SU-DHL-6 (cell line): ENCODE data around the gene PDCD4.

Experiments
- CTCF ChIP-seq: fragments of 200-600 bp; sonication (generic); IDR thresholded peaks from one replicate; pipeline ENCODE4 v1.5.1; 2017; ENCODE audit warnings: antibody characterized with exemption, mild to moderate bottlenecking, low read length, moderate library complexity; ENCODE audit not compliant: insufficient read depth, poor library complexity, severe bottlenecking
- EZH2phosphoT487 ChIP-seq: fragments of 200-600 bp; sonication (generic), shearing (Covaris generic); conservative IDR thresholded peaks from 2 replicates; pipeline ENCODE4 v1.6.1; 2018; ENCODE audit warnings: mild to moderate bottlenecking, antibody characterized with exemption, low read length, moderate library complexity, mixed read lengths

- no peak for TF ChIP-seq EZH2phosphoT487
- TF ChIP-seq CTCF = no peak
Observed at GRCh38 chr10:110850099-110850498, 21.6 kb upstream of the PDCD4 start.
